ENCODE data around the gene FBN1.

FBN1 gene

DNA sequence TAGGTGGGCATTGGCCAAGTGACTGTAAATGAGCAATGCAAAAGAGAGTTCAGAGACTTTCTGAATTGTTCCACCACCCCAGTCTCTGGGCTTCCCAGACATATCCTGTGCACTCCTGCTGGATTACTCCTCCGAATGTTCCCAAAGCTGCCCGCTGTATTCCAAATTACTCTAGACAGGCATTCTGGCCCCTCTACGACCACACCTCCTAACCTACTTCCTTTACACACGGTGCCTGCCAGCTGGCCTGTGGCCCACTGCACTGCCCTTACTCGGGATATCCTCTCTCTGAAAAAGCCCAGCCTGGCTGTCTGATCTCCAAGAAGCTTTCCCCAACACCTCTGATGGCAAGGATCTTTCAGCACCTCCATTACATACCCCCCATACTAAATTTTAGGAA is 247.7 kb downstream of the FBN1 start:
- no peak for DNase-seq (ENCODE audit: low read depth in 3 of 3)

DNA sequence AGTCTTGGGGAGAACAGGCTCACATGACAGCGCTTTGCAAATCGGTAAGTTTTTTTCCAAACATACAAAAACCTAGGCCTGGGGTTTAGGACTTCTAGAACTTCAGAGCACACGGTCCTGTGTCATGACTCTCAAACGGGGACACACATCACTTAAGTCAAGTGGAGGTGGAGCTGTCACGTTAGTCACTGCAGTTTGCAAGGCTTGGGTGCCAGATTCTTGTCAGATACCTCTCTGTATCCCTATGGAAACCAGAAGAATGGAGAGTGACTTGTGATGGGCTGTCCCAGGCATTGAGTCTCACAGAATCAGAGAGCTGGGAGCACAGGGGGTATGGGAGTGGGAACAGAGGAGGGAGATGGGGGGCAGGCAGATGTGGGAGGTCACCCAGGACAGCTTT is 249.5 kb downstream of the FBN1 start:
- no peak for DNase-seq (ENCODE audit: low read depth in 3 of 3)

DNA sequence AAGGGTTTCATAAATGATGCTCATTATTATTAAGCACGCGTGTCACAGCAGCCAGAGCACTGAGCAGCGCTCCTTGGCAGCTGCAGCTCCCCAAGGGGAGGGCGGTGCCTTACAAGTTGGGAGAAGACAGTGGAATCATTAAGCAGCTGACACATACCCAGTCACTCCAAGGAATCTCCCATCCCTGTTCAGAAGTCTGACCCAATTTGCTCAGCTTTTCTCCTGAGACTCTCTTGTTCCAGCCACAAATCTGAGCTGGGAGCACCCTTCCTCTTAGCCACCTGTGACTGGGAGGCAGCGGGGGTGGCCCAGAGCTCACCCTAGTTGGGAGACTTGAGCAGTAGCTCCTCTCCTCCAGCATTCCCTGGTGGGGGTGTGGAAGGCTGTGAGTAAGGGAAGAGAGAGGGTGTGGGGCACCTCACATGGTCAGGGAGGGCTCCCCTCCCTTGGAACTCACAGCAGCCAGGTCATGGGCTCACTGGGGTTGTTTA is 249.9 kb downstream of the FBN1 start:
- no peak for DNase-seq (ENCODE audit: low read depth in 3 of 3)

DNA sequence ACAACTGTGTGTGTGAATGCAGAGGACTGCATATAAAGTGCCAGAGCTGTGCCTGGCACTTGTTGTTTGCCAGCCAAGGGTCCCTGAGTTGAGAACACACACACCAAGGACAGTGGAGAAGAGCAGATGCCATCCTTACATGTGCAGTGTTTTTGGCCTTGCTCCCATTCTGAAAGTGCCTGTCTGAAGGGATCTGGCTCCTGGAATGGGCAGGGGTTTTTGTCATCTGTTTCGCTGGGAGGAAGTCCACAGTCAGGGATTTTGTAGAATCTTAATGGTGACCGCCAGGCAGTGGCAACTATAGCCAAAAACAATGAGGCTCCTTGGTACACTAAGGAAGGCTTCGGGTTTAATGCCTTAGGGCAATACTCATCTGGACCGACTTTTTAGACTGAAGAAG is 250.5 kb downstream of the FBN1 start:
- no peak for DNase-seq (ENCODE audit: low read depth in 3 of 3)

DNA sequence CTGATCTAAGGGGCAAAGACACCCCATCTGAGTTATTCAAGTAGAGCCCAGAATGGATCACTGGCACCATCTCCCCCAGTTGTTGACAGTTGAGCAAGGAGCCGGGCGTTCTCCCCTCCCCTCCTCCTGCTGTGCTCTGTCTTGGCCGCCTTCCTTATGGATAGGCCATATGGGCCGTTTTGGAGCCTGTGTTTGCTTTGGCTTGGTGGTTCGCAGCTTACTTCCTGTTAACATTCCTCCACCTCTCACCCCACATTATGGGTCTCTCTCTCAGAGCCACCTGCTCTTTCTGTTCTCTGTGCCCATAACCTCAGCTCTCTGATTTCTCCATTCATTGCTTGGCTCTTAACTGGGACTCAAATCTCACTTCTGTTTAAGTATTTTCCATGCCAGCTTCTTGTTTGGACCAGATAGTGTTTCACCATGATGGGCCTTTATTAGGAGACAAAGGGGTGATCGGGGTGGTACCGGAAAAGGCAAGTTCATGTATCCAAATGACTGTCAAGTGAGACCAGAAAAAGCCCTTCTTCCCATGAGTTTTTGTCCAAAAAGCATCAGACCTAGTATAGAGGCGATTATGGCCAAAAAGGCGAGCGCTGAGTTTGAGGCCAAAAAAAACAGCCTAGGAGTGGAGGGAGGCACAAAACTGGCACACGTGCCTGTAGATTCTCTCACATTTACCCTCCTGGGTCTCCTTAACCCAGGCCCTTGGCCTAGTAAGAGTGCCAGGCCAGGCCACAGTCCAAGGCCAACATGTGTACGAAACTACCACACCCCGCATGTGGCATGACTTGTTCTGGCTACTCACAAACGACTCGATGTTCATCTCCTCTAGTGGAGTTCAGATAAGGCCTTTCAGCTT is 251.6 kb downstream of the FBN1 start:
- no peak for DNase-seq (ENCODE audit: low read depth in 3 of 3)

DNA sequence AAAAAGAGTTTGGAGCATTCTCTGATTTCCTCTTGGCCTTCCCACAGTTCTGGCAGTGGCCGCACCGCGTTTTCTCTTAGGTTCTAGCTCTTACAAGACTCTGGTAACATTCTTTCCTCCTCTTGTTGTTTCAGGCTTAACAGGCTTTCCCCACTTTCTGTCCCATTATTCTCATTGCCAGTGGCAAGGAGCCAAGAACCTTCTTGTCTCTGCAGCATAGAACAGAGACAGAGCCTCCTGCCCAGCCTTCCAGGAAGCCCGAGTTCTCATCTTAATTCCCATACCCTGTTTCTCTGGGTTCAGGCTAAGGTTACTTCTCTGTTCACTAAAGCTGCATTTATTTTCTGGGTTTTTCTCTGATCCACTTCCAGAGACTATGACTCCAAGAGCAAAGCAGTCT is 253.2 kb downstream of the FBN1 start:
- DNase-seq (ENCODE audit: low read depth in 3 of 3), result no peak

DNA sequence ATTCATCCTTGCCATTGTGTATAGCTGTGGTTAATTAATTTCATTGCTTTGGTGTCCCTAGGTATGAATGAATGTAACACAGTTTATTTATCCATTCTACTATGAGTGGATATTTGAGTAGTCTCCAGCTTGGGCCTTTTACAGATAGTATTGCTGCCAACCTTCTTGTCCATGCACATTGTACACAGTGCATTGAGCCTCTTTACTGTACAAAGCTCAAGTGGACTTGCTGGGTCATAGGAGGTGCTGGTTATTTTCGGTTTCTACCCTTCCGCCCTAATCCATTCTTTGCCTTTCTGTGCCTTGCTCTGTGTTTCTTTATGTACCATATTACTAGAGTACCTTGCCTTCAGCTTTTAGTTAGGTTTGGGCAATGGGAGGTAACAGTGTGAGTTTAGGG is 253.6 kb downstream of the FBN1 start:
- DNase-seq (ENCODE audit: low read depth in 3 of 3), result no peak

DNA sequence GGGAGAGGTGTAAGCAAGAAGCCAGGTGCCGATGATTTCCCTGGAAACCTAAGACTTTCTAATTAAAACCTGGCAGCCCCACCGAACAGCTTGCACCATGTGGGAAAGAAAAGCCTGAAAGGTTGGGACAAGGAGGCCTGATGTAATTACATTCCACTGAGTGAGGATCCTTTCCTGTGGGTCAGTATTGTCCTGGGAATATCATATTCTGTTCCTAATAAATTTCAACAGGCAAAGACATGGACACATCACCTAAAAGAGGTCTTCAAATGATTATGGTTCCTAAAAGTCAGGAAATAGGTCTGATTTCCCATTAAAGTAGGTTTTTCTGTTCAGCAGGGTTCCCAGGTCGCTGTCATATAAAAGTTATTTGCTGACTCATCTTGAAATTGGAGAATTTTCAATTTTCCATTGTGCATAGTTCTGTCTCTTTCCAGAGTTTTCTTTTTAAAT is 255.8 kb downstream of the FBN1 start:
- no peak for DNase-seq (ENCODE audit: low read depth in 3 of 3)

DNA sequence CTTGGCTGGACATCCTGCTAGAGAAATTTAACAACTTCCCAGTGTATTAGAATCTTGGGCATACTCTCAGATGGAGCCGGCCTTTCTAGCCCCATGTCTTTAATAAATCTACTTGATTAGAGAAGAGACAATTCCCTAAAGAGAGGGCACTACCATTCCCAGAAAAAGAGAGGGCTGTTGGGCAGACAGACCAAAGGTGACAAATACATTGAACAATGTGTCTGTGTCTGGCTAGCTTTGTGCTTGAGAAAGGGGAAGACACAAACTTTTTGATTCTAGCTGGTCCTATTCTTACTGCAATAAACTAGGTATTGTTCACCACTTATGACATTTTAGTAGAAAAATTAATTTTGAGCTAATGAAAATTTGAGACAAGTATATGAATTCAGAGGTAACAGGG is 256.6 kb downstream of the FBN1 start:
- no peak for DNase-seq (ENCODE audit: low read depth in 3 of 3)

DNA sequence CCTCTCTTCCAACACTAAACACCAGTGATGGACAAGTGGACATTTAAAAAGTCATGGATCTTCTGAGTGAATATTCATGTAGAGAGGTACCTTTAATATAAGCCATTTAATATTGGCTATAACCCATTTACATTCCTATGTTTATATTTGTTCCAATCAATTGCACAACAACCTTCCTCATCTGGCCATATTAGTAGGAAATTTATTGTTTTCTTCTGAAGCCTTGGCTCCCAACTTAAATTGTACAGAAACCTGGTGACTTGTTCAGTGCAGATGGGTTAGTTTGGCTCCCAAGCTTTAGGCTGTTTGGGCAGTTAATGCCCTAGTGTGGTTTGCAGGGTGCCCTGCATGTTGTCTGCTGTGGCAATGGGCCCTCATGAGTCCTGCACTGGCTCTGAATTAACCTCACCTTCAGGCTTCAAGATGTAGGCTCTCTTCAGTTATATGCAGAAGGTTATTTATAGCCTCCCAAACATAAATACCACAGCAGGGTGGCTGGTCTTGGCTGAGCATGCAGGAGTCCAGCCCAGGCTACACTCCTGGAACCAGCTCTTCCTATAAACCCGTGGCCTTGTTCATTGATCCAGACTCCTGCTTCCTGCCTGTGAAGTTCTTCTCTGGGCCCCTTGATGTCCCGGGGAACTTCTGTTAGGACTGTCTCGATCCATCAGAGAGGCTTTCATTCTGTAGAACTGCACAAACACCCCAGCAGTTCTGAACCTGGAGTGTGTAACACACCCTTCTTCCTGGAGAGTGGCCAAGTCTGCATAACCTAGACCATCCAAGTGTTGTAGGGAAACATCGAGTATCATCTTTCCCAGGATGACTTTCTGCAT is 257.3 kb downstream of the FBN1 start:
- no peak for DNase-seq (ENCODE audit: low read depth in 3 of 3)

DNA sequence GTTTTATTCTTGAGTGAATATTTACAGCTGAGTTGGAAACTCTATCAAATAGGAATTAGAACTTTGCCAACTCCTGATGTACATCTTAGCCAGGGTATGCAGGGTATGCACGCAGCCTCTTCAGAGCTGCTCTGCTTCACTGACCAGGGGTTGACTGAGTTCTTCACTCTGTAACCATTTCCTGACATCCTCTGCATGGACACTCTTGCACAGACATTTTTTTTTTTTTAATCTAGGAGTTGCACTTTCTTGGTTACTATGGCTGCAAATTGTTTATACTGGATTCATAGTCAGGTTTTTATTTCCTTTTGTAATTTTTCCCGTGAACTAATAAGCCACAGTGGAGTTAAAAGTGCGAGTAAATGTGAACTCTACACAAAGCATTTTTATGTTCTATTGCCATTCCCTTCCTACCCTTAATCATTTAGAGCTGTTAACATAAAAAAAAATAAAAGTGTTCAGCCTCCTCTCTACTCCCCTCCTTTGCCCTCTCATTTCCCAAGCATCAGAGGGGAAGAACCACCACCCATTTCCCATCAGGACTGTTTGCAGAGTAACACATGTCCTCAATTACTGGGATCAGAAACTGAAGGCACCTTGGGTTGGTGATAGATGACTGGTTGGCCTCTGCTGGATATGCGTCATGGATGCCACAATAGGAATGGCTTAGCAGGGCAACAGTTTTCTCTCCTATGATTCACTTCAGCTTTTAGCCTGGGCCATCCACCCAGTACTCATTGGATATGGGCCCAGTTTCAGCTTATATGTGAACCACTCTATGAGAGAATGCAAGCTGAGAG is 260.3 kb downstream of the FBN1 start:
- no peak for DNase-seq (ENCODE audit: low read depth in 3 of 3)

DNA sequence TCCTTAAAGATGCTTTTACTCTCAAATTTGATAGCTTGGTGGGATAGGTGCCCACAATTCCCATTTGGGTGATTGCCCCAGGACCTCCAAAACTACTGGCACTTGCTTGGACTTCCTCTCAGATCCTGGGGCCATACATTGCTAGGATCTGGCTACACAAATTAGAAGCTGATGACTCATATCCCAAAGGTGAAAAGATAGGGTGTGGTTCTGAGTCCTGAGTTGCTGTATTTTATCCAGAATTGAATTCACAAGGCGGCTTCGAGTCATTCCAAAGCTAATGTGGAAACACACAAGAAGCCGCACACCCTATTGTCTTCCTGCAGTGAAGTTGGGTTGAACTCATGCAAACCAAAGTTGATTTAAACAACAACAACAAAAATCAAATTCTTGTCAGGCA is 260.9 kb downstream of the FBN1 start:
- DNase-seq (ENCODE audit: low read depth in 3 of 3), result no peak

DNA sequence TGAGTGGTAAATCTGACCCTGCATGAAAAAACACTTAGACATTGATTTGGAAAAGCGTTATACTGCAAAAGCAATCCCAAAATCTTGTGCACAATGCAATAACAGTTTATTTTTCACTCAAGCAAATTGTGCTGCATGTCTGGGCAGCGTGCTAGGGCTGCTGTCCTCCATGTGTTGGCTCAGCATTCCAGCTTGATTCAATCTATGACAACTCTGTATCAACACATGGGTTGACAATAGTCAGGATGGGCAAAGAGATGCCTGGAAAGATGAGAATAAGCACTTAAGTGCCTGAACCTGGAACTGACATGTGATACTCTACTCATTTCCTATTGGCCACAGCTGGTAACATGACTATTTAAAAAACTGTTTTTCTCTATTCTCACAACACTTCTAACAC is 262.5 kb downstream of the FBN1 start:
- no peak for DNase-seq (ENCODE audit: low read depth in 3 of 3)

DNA sequence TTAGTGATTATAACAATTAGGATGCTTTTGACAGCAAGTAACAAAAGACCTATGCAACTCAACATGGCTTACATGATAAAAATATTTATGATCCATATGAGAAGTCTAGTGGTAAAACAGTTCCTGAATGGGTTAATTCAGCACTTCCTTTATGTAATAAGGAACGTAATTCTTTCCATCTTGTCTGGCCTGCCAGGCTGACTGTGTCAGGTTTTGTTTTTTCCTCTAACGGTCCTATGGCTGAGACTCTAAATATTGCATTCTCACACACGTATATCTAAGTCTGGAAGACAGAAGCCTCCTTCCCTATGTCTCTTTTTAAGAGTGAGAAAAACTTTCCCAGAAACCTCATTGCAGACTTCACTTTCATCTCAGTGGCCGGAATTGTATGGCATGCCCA is 263.6 kb downstream of the FBN1 start:
- no peak for DNase-seq (ENCODE audit: low read depth in 3 of 3)

DNA sequence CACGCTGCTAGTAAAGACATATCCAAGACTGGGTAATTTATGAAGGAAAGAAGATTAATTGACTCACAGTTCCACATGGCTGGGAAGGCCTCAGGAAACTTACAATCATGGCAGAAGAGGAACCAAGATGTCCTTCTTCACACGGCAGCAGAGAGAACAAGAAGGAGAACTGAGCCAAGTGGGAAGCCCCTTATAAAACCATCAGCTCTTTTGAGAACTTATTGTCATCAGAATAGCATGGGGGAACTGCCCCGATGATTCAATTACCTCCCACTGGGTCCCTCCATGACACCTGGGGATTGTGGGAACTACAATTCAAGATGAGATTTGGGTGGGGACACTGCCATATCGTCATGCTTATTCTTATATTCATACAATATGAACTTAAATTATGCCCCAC is 265.3 kb downstream of the FBN1 start:
- no peak for DNase-seq (ENCODE audit: low read depth in 3 of 3)

DNA sequence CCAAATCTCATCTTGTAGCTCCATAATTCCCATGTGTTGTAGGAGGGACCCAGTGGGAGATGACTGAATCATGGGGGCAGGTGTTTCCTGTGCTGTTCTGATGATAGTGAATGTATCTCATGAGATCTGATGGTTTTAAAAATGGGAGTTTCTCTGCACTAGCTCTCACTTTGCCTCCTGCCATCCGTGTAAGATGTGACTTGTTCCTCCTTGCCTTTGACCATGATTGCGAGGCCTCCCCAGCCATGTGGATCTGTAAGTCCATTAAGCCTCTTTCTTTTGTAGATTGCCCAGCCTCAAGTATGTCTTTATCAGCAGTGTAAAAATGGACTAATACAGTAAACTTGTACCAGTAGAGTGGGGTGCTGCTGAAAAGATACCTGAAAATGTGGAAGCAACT is 269.7 kb downstream of the FBN1 start:
- no peak for DNase-seq (ENCODE audit: low read depth in 3 of 3)

DNA sequence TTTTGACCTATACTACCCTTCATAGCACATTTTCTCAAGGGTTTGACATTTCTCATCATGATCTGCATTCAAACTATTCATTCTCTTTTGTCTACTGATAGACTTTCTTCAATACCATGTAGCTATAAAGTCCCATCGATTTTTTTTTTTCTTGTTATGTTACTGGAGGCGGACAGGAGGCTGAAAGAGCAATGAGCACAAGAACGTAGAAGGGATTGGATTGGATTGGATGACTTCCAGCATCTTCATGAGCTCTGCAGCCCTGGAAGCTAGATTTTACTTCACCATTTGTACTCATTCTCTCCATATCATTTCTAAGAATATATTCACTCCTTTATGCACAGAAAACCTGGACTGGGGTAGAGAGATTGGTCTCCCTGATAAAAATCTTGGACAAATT is 271.0 kb downstream of the FBN1 start:
- DNase-seq (ENCODE audit: low read depth in 3 of 3), result no peak

DNA sequence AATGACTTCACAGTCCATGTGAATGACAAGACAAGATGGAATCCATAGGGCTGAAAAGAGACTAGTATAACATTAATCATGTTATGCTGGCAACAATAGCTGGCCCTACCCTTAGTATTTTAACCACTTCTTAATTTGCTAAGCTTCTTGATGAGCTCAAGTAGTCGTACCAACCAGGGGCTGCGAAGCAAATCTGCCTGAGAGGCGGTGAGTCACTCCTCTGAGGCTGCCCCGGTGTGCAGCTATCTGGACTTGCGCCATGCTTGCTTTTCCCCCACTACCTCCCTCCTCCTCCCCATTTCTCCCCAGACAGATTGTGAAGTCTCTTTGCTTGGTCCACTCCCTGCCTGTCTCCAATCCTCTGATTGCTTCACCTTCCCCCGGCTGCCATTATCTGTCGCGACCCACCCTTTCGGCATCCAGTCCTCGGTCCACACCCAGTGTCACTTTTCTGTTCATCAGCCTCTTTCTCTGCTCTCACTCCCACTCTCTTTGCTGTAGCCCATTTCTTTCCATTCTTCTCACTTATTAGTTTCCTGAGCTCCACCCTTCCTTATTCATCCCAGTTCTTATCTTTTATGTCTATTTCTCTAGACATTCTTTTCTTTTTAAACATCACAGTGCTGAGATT is 271.6 kb downstream of the FBN1 start:
- DNase-seq (ENCODE audit: low read depth in 3 of 3), result no peak

DNA sequence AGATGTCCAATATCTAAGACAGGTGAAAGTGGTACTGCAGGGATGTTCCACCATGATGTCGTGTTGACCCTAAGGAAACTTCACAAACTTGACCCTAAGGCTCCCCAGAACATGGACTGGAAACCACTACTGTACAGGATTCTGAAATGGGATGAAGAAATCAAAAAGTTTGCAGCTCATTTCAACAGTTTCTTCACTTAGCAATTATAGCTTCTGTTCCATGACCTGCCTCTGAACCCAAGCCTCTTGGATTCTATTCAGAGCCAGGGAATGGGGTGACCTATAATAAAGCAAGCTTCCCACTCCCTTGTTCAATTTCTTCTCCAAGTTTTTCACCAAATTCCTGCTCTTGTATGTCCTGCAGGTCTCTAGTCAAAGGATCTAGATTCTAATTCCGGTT is 273.5 kb downstream of the FBN1 start:
- no peak for DNase-seq (ENCODE audit: low read depth in 3 of 3)

DNA sequence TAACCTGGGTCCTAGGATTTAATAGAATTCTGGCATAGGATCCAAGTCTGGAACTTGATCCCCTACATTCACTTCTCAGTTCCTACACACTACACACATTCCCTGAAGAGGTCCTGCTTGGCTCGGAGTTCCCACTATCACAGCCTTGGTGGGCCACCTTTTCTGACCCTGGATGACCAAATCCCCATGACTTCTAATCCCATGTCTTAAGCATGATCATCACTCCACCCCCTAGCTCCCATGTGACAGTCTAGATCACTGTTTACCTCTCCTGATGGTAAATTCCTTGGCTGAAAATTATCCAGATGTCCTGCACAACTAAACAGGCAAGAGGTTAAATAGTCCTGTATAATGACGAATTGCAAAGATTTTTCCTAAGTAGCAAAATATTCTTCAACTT is 274.0 kb downstream of the FBN1 start:
- no peak for DNase-seq (ENCODE audit: low read depth in 3 of 3)

DNA sequence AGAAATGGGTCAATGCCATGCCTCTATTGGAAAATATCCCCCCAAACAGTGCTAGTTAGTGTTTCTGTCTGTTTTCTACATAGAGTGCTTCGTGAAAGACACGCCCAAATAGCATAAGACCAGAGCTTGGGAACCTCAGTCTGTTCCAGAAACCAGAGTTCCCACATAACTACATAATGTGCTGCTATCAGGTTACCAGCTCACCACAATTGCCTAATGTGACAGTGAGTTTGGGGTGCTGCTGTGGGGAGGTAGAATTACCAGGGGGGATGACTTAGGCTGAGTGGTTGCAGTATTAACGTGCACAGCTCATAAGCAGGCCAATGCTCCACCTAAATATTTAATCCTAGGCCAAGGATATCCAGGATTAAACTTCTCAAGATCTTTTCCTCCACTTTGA is 275.0 kb downstream of the FBN1 start:
- DNase-seq (ENCODE audit: low read depth in 3 of 3), result no peak

DNA sequence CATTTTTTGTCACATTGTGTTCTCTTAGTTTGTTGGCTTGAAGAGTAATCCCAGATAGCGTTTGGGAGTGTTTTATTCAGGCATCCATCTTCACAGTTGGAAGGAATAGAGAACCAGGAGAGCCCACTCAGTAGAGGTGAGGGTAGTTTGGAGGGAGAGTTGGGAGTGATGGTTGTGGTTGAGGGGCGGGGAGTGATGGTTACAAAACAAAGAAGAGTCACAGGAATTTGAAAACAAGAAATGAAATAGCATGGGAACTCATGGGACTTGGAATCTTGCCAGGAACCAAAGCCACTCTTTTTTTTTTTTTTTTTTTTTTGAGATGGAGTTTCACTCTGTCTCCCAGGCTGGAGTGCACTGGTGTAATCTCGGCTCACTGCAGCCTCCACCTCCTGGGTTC is 278.0 kb downstream of the FBN1 start:
- DNase-seq (ENCODE audit: low read depth in 3 of 3), result no peak
